Activated CD4-positive, alpha-beta T cell treated with anti-CD3 and anti-CD28 coated beads, Interleukin-2, amount 10 ng/mL, durations not matched to agents 7 days and 5 days (primary cell): Measurements from ENCODE around the gene BAG2. TPM values are rescaled to one million over a fixed set of nuclear protein-coding genes. Genes with fewer than 3 reads are reported as not detected.

Experiments used
- CTCF ChIA-PET: fragments of 350-600 bp; sonication (Branson Sonifier 250); formaldehyde crosslinking; loops from one replicate; lab custom pipeline; 2021; ENCODE audit warnings: antibody characterized with exemption; lab: Charles Lee
- POLR2A ChIA-PET: fragments of 350-600 bp; sonication (Branson Sonifier 250); formaldehyde crosslinking; loops from one replicate; lab custom pipeline; 2021; ENCODE audit warnings: antibody characterized with exemption; lab: Charles Lee
- DNase-seq: peaks from one replicate; pipeline ENCODE4 v3.0.0-alpha.2; 2020
- H3K27ac Mint-ChIP-seq: one replicate; pipeline ENCODE4 v1.8.0; 2021; ENCODE audit warnings: mild to moderate bottlenecking, moderate library complexity, mixed read lengths
- H3K27me3 Mint-ChIP-seq: one replicate; pipeline ENCODE4 v1.8.0; 2021; ENCODE audit warnings: mixed read lengths
- H3K36me3 Mint-ChIP-seq: one replicate; pipeline ENCODE4 v1.8.0; 2021; ENCODE audit warnings: low read depth, mixed read lengths
- H3K4me1 Mint-ChIP-seq: one replicate; pipeline ENCODE4 v1.8.0; 2021; ENCODE audit warnings: mixed read lengths
- H3K4me3 Mint-ChIP-seq: one replicate; pipeline ENCODE4 v1.8.0; 2021; ENCODE audit warnings: mild to moderate bottlenecking, moderate library complexity, mixed read lengths
- H3K9me3 Mint-ChIP-seq: one replicate; pipeline ENCODE4 v1.8.0; 2021; ENCODE audit warnings: mixed read lengths
- total RNA-seq, 2 experiments: library from RNA; stranded (reverse); gene quantifications; one replicate each; pipeline ENCODE4 v1.2.3, GENCODE V29; 2021

BAG2 gene
- total RNA-seq, 2 experiments from 2014 or later = 7.7 to 8.0 TPM

- H3K27me3 Mint-ChIP-seq = no peaks in the 10 kb centered on the region
- POLR2A ChIA-PET = no interaction called here
- H3K4me3 Mint-ChIP-seq = no peak overlapping the region
- H3K4me1 Mint-ChIP-seq = peaks cover 9% of the 10 kb centered on the region
- H3K27ac Mint-ChIP-seq = peak overlapping the region; percentile 37
- CTCF ChIA-PET = no interaction called here
- DNase-seq = no peak
- peaks cover 33% of the 10 kb centered on the region for H3K36me3 Mint-ChIP-seq
- H3K9me3 Mint-ChIP-seq = no peaks in the 10 kb centered on the region
Observed at GRCh38 chr6:57182017-57182432, 9.9 kb downstream of the BAG2 start.

DNA sequence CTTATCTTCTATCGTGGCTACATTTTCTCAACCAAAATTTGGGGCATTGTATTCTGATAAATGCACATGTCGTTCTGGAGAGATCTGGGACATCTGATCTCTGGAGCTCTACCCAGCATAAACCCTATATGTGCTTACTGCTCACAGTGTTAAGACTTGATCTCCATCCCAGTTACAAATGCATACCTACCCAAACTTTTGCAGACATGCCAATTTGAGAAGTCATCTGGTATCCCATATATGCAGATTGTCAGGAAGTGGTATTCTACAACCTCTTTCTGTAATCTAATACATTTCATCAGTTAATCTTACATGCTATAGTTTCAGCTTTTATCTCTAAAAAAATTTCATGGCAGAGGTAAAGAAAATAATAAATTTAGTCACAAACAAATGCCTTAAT is 11.2 kb downstream of the BAG2 start:
- Mint-ChIP-seq H3K4me1 (peaks cover 9% of the 10 kb centered on the region), H3K36me3 (peaks cover 35% of the 10 kb centered on the region), H3K27ac (no peak overlapping the region), H3K9me3 (no peaks in the 10 kb centered on the region), H3K4me3 (no peak overlapping the region), H3K27me3 (no peaks in the 10 kb centered on the region)
- no peak for DNase-seq
- ChIA-PET POLR2A (no interaction called here), CTCF (interaction anchor here (0.9 to 1.2 kb wide), 2 partner anchors 8 to 15 kb away, joined by 3 read pairs; no protein-coding TSS in a partner anchor)

DNA sequence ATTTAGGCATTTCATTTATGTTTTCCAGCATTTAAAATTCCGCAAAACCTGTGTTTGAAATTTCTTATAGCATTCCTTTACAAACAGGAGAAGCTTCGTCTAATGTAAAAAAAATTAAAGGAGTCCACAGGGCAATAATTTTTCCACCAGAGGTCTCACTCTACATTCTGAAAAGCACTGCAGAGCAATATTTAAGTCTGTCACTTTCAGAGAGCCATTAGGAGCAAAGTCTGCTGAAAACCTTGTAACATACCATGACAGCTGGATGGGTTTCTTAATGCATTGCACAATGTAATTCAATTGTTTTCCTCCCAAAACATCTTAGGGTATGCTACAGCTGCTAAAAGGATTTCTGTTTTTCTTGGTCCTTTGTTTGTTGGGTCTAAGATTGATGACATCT is 18.0 kb downstream of the BAG2 start:
- Mint-ChIP-seq H3K27ac (no peak overlapping the region), H3K36me3 (peaks cover 25% of the 10 kb centered on the region), H3K9me3 (no peaks in the 10 kb centered on the region), H3K27me3 (no peaks in the 10 kb centered on the region), H3K4me3 (no peak overlapping the region), H3K4me1 (peaks cover 4% of the 10 kb centered on the region)
- POLR2A ChIA-PET = no interaction called here
- no peak for DNase-seq
- CTCF ChIA-PET = interaction anchor here (0.9 kb wide), 1 partner anchor 8 kb away, joined by 3 read pairs; no protein-coding TSS in a partner anchor

- no peak for DNase-seq
- no peaks in the 10 kb centered on the region for H3K9me3 Mint-ChIP-seq
- H3K27ac Mint-ChIP-seq = no peak overlapping the region
- CTCF ChIA-PET = no interaction called here
- H3K4me3 Mint-ChIP-seq = no peak overlapping the region
- H3K36me3 Mint-ChIP-seq = peaks cover 14% of the 10 kb centered on the region
- POLR2A ChIA-PET = no interaction called here
- H3K27me3 Mint-ChIP-seq = no peaks in the 10 kb centered on the region
- H3K4me1 Mint-ChIP-seq = no peaks in the 10 kb centered on the region
Observed at GRCh38 chr6:57193177-57193576, 21.1 kb downstream of the BAG2 start.

GRCh38 chr6:57195457-57195856 is 23.3 kb downstream of the BAG2 start:
- Mint-ChIP-seq H3K36me3 (peaks cover 11% of the 10 kb centered on the region), H3K4me3 (no peak overlapping the region), H3K9me3 (no peaks in the 10 kb centered on the region), H3K27me3 (no peaks in the 10 kb centered on the region), H3K4me1 (no peaks in the 10 kb centered on the region), H3K27ac (no peak overlapping the region)
- no peak for DNase-seq
- CTCF ChIA-PET = no interaction called here
- POLR2A ChIA-PET = no interaction called here

DNA sequence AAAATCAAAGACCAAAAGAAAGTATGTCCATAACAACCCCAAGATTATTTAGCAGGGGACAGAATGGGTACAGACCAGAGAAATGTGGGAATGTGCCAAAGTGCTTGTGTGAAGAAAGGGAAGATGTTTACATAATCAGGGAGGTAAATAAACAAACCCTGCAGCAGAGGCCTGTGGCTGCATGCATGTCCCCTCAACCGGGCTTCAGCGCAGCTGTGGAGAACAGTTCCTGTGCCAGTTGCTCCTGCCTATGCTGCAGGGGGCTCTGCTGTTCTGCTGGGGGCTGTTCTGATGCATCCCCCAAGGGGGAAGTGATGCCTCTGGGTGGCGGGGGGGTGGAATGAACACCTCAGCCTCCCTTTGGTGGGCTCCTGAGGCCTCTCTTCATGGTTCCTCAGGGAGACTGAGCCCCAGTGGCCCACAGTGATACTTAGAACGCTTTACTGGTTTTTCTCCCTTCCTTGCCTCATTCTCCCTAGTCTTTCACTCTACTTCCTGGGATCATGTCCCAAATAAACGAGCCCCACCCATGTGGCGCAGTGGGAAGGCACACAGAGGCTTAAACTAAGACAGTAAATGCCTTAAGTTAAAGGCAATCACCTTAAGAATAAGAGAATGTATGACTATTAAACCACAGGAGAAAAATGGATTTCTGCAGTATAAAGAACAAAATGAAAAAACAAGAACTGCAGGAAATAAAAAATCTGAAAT is 27.0 kb downstream of the BAG2 start:
- Mint-ChIP-seq H3K27me3 (no peaks in the 10 kb centered on the region), H3K4me1 (no peaks in the 10 kb centered on the region), H3K9me3 (no peaks in the 10 kb centered on the region), H3K27ac (no peak overlapping the region), H3K36me3 (no peaks in the 10 kb centered on the region), H3K4me3 (no peak overlapping the region)
- CTCF ChIA-PET = interaction anchor here (0.9 to 1.2 kb wide), 3 partner anchors 9 to 106 kb away, joined by 3 to 5 read pairs (median 3); no protein-coding TSS in a partner anchor
- POLR2A ChIA-PET = no interaction called here
- no peak for DNase-seq

- no peaks in the 10 kb centered on the region for H3K36me3 Mint-ChIP-seq
- peaks cover 2% of the 10 kb centered on the region for H3K4me1 Mint-ChIP-seq
- no peak overlapping the region for H3K27ac Mint-ChIP-seq
- H3K27me3 Mint-ChIP-seq = no peaks in the 10 kb centered on the region
- CTCF ChIA-PET = no interaction called here
- no peak for DNase-seq
- no peak overlapping the region for H3K4me3 Mint-ChIP-seq
- POLR2A ChIA-PET = no interaction called here
- H3K9me3 Mint-ChIP-seq = no peaks in the 10 kb centered on the region
Observed at GRCh38 chr6:57201718-57202117, 29.6 kb downstream of the BAG2 start.

DNA sequence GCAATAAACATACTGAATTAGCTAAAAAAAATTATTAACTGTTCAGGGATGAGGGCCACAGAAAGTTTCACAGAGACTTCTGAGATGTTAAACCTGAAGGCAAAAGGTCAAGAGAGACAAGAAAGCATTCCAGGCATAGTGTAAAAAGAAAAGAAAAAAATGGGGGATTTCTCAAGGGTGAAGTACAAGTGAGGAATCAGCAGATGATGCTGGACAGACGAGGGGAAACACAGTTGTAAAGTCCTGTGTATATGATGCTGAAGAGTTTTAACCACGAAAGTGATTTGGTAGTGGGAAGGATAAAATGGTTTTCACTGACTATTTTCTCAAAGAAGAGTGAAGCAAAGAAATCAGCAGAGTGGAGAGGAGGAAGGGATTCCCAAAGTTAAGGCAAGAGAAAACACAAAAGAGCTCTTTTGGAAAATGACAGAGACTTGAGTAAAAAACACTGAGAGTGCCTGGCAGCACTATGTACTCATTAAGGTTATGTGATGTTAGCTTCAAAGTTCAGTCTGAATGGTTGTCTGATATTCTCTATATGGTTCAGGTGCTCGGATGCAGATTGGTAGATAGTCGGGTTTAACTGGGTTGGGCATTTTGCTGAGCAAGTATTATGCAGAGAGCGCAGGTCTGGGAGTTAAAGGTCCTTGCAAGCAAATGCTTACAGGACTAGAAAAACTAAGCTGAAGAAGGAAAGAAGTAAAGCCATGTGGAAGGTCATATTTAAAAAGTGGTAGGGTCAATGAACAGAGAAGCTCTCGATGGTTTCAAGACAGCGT is 33.6 kb downstream of the BAG2 start:
- no peaks in the 10 kb centered on the region for H3K27me3 Mint-ChIP-seq
- ChIA-PET CTCF (interaction anchor here (1.4 kb wide), 1 partner anchor 16 kb away, joined by 3 read pairs; the partner anchor contains the start of gene RAB23), POLR2A (no interaction called here)
- H3K36me3 Mint-ChIP-seq = peaks cover 3% of the 10 kb centered on the region
- no peak for DNase-seq
- no peak overlapping the region for H3K4me3 Mint-ChIP-seq
- no peaks in the 10 kb centered on the region for H3K9me3 Mint-ChIP-seq
- peaks cover 4% of the 10 kb centered on the region for H3K4me1 Mint-ChIP-seq
- H3K27ac Mint-ChIP-seq = no peak overlapping the region

DNA sequence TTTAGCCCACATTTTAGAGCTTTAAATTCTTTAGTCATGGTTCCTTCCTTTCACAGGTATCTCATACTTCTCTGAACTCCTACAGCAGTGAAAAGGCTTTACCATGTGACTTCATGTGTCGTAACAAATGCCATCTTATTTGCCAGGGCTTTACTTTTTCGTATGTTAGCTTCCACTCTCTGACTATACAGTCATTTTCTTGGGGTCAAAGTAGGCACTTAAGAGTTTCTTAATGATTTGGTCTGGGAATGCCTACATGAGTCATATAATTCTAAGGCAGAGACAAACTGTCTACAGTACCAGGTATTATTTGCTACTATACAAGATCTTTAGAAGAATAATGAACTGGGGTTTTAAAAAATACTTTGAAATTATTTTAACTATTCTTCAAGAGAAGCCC is 35.0 kb downstream of the BAG2 start:
- no peak for DNase-seq
- no peaks in the 10 kb centered on the region for H3K27me3 Mint-ChIP-seq
- no peak overlapping the region for H3K27ac Mint-ChIP-seq
- peaks cover 3% of the 10 kb centered on the region for H3K36me3 Mint-ChIP-seq
- H3K4me3 Mint-ChIP-seq = no peak overlapping the region
- H3K4me1 Mint-ChIP-seq = peaks cover 4% of the 10 kb centered on the region
- H3K9me3 Mint-ChIP-seq = no peaks in the 10 kb centered on the region
- POLR2A ChIA-PET = no interaction called here
- CTCF ChIA-PET = no interaction called here

DNA sequence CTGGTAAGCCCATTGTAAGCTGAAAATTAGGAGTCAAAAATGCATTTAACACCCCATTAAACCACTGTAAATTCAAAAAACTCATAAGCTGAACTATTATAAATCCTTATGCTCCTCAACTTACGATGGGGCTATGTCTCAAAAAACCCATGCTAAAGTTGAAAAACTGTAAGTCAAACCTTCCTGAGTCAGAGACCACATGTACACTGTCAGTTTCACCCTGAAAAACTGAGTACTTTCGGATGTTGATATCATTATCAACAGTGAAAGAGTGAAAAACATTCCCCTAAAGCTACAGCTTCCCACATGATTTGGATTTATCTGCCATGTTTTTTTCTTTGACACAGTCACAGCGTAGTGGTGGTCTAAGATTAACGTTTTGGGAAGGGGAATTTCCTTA is 35.7 kb downstream of the BAG2 start:
- H3K4me3 Mint-ChIP-seq = no peak overlapping the region
- CTCF ChIA-PET = no interaction called here

DNA sequence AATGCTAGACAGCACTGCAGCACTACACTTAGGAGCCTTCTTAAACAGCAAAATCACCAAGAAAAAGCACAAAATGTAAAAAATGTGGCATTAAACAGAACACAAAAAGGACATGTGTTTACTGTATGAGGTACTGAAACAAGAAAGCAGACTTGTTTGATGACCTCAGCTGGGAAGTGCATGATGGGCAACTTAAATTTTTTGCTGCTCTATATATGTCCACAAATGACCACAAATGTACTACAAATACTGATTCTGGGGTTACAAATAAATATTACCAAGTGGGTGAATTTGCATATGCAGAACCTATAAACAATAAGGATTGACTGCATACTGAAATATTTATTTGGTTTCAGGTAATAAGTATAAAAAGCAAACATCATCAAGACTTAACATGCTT is 36.9 kb downstream of the BAG2 start:
- Mint-ChIP-seq H3K27ac (no peak overlapping the region), H3K36me3 (peaks cover 5% of the 10 kb centered on the region), H3K9me3 (no peaks in the 10 kb centered on the region), H3K27me3 (no peaks in the 10 kb centered on the region), H3K4me1 (peaks cover 13% of the 10 kb centered on the region), H3K4me3 (no peak overlapping the region)
- ChIA-PET POLR2A (no interaction called here), CTCF (no interaction called here)
- DNase-seq = no peak

More for the DNA sequence above, 35.7 kb downstream of the BAG2 start:
- POLR2A ChIA-PET = no interaction called here
- H3K4me1 Mint-ChIP-seq = peaks cover 4% of the 10 kb centered on the region
- no peaks in the 10 kb centered on the region for H3K9me3 Mint-ChIP-seq
- H3K27ac Mint-ChIP-seq = no peak overlapping the region
- no peak for DNase-seq
- peaks cover 3% of the 10 kb centered on the region for H3K36me3 Mint-ChIP-seq
- no peaks in the 10 kb centered on the region for H3K27me3 Mint-ChIP-seq

GRCh38 chr6:57210060-57210459 is 37.9 kb downstream of the BAG2 start:
- H3K4me1 Mint-ChIP-seq = peaks cover 23% of the 10 kb centered on the region
- no peak overlapping the region for H3K27ac Mint-ChIP-seq
- ChIA-PET CTCF (no interaction called here), POLR2A (no interaction called here)
- H3K27me3 Mint-ChIP-seq = no peaks in the 10 kb centered on the region
- H3K9me3 Mint-ChIP-seq = peaks cover 7% of the 10 kb centered on the region
- peaks cover 15% of the 10 kb centered on the region for H3K36me3 Mint-ChIP-seq
- no peak overlapping the region for H3K4me3 Mint-ChIP-seq
- no peak for DNase-seq

DNA sequence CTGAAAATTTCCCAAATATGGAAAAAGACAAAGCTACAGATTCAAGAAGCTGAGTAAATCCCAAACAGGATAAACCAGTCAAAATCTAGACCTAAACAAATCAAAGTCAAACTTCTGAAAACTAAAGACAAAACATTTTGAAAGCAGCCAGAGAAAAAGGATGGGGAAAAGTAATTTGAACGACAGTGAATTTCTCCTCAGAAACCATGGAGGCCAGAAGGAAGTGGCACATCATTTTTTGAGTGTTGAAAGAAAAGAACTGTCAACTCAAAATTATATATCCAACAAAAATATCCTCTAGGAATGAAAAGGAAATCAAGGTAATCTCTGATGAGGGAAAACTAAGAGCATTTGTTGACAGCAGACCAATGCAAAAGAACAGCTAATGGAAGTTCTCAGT is 43.1 kb downstream of the BAG2 start:
- Mint-ChIP-seq H3K4me1 (peaks cover 54% of the 10 kb centered on the region), H3K9me3 (peaks cover 11% of the 10 kb centered on the region), H3K27ac (no peak overlapping the region), H3K4me3 (no peak overlapping the region), H3K36me3 (peaks cover 27% of the 10 kb centered on the region), H3K27me3 (peaks cover 4% of the 10 kb centered on the region)
- CTCF ChIA-PET = no interaction called here
- POLR2A ChIA-PET = no interaction called here
- DNase-seq = no peak
